Measurements from ENCODE around the gene ATP13A3.

- TF ChIP-seq, protein P1, sequence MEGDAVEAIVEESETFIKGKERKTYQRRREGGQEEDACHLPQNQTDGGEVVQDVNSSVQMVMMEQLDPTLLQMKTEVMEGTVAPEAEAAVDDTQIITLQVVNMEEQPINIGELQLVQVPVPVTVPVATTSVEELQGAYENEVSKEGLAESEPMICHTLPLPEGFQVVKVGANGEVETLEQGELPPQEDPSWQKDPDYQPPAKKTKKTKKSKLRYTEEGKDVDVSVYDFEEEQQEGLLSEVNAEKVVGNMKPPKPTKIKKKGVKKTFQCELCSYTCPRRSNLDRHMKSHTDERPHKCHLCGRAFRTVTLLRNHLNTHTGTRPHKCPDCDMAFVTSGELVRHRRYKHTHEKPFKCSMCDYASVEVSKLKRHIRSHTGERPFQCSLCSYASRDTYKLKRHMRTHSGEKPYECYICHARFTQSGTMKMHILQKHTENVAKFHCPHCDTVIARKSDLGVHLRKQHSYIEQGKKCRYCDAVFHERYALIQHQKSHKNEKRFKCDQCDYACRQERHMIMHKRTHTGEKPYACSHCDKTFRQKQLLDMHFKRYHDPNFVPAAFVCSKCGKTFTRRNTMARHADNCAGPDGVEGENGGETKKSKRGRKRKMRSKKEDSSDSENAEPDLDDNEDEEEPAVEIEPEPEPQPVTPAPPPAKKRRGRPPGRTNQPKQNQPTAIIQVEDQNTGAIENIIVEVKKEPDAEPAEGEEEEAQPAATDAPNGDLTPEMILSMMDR (IDR thresholded peaks at IDR 0.05; ENCODE audit: insufficient read depth, low read depth, low read length), result no peak
- no peak for TF ChIP-seq EZH2 (IDR thresholded peaks at IDR 0.05; ENCODE audit: insufficient read depth, low read length)
These were observed 85.5 kb downstream of the ATP13A3 start for GRCh38 chr3:194401346-194401745.
